ENCODE data around the gene CENPF. TPM values are rescaled to one million over a fixed set of nuclear protein-coding genes. Genes with fewer than 3 reads are reported as not detected.

The CENPF gene
- total RNA-seq, 1 experiment from 2014 or later, result 113 TPM

DNA sequence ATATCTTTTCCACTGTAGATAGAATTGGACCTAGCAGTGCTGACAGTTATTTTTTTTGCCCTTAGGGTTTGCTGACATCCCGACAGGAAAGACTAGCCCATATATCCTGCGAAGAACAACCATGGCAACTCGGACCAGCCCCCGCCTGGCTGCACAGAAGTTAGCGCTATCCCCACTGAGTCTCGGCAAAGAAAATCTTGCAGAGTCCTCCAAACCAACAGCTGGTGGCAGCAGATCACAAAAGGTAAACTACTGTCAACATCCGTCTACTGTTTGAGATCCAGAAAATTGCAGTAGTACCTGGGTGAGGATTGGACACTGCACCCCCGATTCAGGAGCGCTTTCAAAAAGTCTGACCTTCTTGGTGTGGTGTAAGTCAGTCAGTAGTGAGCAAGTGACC, 55.8 kb downstream of the CENPF start:
- Mint-ChIP-seq H3K4me1 (no peaks in the 10 kb centered on the region), H3K9me3 (no peaks in the 10 kb centered on the region), H3K4me3 (no peak overlapping the region), H3K36me3 (ENCODE audit: insufficient read depth in 1 of 3, low read depth in 3 of 3) (peaks cover 68 to 100% (median 94%) of the 10 kb centered on the region in 3 experiments), H3K27me3 (ENCODE audit: low read depth) (no peaks in the 10 kb centered on the region), H3K27ac (no peak overlapping the region)
- no peak overlapping the region for H2BK5ac ChIP-seq (ENCODE audit: insufficient read length, low read length)
- H3K79me1 ChIP-seq (ENCODE audit: insufficient read depth, low read depth, low read length, poor library complexity, severe bottlenecking), result no peaks in the 10 kb centered on the region
- no peaks in the 10 kb centered on the region for H3K23me2 ChIP-seq (ENCODE audit: insufficient read length, low read depth, low read length, poor library complexity, severe bottlenecking)
- TF ChIP-seq, protein P1, sequence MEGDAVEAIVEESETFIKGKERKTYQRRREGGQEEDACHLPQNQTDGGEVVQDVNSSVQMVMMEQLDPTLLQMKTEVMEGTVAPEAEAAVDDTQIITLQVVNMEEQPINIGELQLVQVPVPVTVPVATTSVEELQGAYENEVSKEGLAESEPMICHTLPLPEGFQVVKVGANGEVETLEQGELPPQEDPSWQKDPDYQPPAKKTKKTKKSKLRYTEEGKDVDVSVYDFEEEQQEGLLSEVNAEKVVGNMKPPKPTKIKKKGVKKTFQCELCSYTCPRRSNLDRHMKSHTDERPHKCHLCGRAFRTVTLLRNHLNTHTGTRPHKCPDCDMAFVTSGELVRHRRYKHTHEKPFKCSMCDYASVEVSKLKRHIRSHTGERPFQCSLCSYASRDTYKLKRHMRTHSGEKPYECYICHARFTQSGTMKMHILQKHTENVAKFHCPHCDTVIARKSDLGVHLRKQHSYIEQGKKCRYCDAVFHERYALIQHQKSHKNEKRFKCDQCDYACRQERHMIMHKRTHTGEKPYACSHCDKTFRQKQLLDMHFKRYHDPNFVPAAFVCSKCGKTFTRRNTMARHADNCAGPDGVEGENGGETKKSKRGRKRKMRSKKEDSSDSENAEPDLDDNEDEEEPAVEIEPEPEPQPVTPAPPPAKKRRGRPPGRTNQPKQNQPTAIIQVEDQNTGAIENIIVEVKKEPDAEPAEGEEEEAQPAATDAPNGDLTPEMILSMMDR (conservative IDR thresholded peaks at IDR 0.05), result peak; percentile 41; the same call in 1 of the 3 replicates
- no peak overlapping the region for H4K5ac ChIP-seq (ENCODE audit: insufficient read length, low read depth, low read length)
- no peak overlapping the region for H3K56ac ChIP-seq (ENCODE audit: insufficient read length, low read depth, low read length)
- no CpG with 5 or more reads among the region's 9 CpGs for WGBS (ENCODE audit: extremely low coverage, insufficient read length, low lambda C conversion rate)
- no peak overlapping the region for H2AK5ac ChIP-seq (ENCODE audit: insufficient read length, low read length)
- no peaks in the 10 kb centered on the region for H3K9me3 ChIP-seq (ENCODE audit: control insufficient read depth, low read depth, low read length)
- H3K79me2 ChIP-seq (ENCODE audit: insufficient read depth, low read length), result no peaks in the 10 kb centered on the region
- no peak overlapping the region for H3K4me2 ChIP-seq (ENCODE audit: insufficient read depth, insufficient read length, low read length)
- no peak overlapping the region for H3K18ac ChIP-seq (ENCODE audit: insufficient read length, low read depth, low read length)
- no peak overlapping the region for H3K14ac ChIP-seq (ENCODE audit: insufficient read depth, low read length)
- no peak overlapping the region for H2BK20ac ChIP-seq (ENCODE audit: low read depth, low read length, poor library complexity, severe bottlenecking)
- no peak overlapping the region for H3K23ac ChIP-seq (ENCODE audit: insufficient read length, low read depth, low read length)
- no peak overlapping the region for H3K9ac ChIP-seq (ENCODE audit: extremely low read depth, insufficient read length, low read length)
- H2AFZ ChIP-seq (ENCODE audit: low read length), result no peak overlapping the region
- H2BK120ac ChIP-seq (ENCODE audit: low read depth, low read length, poor library complexity, severe bottlenecking), result no peak overlapping the region
- H3K4ac ChIP-seq (ENCODE audit: low read depth, low read length), result no peak overlapping the region
- H2BK12ac ChIP-seq (ENCODE audit: insufficient read length, low read depth, low read length), result no peak overlapping the region
- H4K91ac ChIP-seq (ENCODE audit: insufficient read length, low read depth, low read length), result no peak overlapping the region
- H3T11ph ChIP-seq (ENCODE audit: low read length), result no peak overlapping the region
- H3K27me3 ChIP-seq (ENCODE audit: insufficient read depth, low read length), result no peaks in the 10 kb centered on the region
- H4K20me1 ChIP-seq (ENCODE audit: control insufficient read depth, insufficient read depth, insufficient read length), result no peaks in the 10 kb centered on the region
- no peak overlapping the region for H2BK15ac ChIP-seq (ENCODE audit: low read depth, low read length)
- no peaks in the 10 kb centered on the region for H3K4me1 ChIP-seq (ENCODE audit: insufficient read depth, low read length)
- no peak for DNase-seq
- no peak overlapping the region for H3K27ac ChIP-seq (ENCODE audit: insufficient read length, low read depth, low read length)
- no peak overlapping the region for H4K8ac ChIP-seq (replicated peaks; ENCODE audit: insufficient read length, low read depth, low read length)

All from H9 (cell line).